HG03175 (cell line): ENCODE measurements around the gene ACTL6B.

ENCODE experiments used
- ATAC-seq: cut with Tn5 transposase; IDR thresholded peaks from one replicate; pipeline ENCODE4 v1.9.1; 2021; ENCODE audit warnings: mild to moderate bottlenecking, moderate library complexity; ENCODE audit not compliant: unreplicated experiment

The ACTL6B gene

DNA sequence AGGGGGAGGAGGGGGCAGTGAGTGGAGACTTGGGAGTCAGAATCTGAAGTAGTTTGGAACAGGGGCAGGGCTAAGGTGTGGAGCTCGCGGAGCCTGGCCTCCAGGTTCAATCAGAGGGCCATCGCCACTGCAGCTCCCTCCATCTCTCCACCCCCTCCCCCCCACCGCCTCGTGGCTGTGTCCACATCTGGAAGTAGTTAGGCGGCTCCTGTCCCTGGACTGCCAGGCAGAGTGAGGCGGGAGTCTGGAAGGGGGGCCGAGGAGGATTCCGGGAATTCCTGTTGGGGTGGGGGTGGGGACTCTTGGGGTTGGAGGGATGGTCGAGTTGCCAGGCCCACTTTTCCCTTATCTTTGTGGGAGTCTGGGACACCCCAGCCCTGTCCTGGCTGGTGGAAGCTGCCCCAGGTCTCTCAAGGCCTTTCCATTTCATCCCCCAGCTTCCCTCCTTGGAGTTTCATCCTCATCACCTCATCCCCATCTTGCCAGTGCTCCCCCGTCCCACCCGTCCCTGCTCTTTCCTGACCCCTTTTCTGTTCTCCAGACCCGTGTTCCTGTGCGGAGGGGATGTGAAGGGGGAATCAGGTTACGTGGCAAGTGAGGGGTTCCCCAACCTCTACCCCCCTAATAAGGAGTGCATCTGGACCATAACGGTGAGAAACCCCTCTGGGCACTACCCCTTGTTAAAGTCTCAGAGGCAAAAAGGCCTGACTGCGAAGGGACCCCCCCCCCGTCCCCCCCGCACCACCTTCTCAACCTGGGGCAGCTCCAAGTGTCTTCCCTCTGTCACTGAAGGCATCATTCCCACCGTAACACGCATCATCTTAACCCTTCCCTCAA, 53.1 kb downstream of the ACTL6B start:
- no peak for ATAC-seq

DNA sequence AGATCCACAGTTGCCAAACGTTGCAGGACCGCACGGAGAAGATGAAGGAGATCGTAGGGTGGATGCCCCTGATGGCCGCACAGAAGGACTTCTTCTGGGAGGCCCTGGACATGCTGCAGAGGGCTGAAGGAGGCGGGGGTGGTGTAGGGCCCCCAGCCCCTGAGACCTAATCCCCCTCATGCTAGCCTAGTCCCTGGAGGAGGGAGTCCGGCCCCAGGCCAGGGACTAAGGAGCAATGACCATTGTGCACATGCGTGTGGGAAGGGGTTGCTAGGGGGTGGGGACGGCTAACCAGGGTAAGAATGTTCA, 55.6 kb downstream of the ACTL6B start:
- ATAC-seq: no peak

DNA sequence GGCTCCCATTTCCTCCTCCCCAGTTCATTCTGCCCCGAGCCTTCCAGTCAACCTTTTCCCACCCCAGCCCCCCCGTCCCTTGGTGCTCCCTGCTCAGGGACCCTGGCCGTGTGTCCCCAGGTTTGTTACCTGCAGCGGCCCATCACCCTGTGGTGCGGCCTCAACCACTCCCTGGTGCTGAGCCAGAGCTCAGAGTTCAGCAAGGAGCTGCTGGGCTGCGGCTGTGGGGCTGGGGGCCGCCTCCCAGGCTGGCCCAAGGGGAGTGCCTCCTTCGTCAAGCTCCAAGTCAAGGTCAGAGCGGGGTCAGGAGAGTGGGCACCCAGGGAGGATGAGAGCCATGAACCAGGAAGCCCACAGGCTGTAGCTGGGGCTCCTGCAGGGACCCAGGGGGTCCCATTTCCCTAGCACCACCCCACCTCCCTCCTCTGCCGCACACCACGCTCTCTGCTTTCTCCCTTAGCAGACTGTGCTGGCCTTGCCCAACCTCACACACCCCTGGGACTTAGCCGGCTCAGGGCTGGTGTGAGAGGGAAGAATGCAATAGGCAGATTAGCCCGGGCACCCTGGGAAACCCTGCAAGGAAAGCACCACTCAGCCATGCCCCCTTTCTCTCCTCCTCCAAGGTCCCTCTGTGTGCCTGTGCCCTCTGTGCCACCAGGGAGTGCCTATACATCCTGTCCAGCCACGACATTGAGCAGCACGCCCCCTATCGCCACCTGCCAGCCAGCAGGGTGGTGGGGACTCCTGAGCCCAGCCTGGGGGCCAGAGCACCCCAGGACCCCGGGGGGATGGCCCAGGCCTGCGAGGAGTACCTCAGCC, 56.1 kb downstream of the ACTL6B start:
- ATAC-seq: no peak

DNA sequence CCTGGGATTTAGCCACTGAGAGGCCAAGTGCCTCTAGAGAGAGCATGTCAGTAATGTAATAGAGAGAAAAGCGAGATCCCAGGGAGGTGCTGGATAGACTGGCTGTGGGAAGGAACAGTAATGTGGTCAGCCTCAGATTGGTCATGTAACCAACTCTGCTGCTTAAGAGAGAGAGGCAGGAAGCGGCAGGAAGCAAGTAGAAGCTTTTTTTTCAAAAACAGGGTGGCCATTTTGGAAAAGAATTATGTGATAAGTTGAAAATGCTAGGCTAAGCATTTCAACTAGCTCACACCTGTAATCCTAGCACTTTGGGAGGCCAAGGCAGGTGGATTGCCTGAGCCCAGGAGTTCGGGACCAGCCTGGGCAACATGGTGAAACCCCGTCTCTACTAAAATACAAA, 57.8 kb downstream of the ACTL6B start:
- ATAC-seq: no peak

DNA sequence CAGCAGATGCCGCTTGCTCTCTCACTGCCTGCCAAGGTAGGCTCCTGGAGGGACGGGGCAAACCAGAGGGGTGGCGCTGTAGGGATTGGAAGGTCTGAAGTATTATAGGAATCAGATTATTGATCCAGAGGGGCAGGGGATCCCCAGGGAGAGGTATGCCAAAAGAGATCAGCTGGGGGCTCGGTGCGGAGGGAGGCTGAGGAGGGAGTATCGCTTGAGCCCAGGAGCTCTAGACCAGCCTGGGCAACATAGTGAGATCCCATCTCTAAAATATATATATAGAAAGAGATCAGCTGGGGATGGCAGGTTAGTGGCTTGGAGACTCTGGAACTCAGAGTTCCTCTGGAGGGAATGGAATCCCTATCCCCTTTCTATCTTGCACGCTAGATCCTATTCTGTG, 61.1 kb downstream of the ACTL6B start:
- no peak for ATAC-seq
